Esophagus muscularis mucosa (tissue), 3 donors: ENCODE results near the gene ZNF516.

Experiments
- POLR2AphosphoS5 ChIP-seq, 2 donors: sonication (generic); formaldehyde crosslinking; IDR thresholded peaks; one replicate each; pipeline ENCODE4 v1.6.1; 2017; ENCODE audit warnings: antibody characterized with exemption in 2 of 2
- TF ChIP-seq, protein P1 (sequence below), 3 experiments: fragments of 200-600 bp in 2 of 3; fragments of 450-650 bp in 1 of 3; sonication (generic) in 2 of 3; IDR thresholded peaks; one replicate each; pipeline ENCODE4 v1.5.1; 2017 to 2019; ENCODE audit warnings: antibody characterized with exemption in 3 of 3, mild to moderate bottlenecking in 2 of 3, moderate library complexity in 1 of 3

DNA sequence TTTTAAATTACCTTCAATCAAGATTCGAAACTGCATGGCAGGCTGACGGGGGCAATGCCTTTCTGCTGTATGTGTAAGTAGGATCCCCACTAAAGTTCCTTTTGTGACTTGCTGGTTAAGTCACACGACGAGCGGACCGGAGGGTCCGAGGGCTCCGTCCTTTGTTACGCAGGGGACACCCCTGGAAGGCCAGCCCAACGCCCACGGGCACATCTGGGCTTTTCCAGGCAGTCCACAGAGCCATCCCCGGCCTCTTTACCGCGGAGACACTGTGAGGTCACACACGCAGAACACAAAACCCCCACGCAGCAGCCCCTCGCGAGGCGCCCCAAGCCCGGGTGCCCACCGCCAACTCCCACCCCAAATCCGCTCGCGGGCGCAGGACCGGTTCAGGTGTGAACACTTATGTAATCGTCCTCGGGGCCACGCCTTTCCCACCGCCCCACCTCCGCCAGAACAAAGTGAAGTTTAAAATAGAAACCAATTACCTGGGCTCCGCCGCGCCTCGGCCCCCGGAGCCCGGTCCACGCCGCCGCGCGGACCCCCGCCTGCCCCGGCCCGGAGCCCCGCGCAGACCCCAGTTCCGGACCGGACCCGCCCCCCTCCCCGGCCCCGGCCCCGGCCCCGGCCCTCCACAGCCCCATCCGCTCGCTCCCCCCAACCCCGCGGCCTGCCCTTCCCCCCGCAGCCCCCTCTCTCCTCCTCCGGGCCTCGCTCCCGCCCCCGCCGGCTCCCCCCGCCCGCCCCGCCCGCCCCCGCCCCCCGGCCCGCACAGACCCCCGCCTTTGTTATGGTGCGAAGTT, 4.2 kb downstream of the ZNF516 start:
- TF ChIP-seq, protein P1, sequence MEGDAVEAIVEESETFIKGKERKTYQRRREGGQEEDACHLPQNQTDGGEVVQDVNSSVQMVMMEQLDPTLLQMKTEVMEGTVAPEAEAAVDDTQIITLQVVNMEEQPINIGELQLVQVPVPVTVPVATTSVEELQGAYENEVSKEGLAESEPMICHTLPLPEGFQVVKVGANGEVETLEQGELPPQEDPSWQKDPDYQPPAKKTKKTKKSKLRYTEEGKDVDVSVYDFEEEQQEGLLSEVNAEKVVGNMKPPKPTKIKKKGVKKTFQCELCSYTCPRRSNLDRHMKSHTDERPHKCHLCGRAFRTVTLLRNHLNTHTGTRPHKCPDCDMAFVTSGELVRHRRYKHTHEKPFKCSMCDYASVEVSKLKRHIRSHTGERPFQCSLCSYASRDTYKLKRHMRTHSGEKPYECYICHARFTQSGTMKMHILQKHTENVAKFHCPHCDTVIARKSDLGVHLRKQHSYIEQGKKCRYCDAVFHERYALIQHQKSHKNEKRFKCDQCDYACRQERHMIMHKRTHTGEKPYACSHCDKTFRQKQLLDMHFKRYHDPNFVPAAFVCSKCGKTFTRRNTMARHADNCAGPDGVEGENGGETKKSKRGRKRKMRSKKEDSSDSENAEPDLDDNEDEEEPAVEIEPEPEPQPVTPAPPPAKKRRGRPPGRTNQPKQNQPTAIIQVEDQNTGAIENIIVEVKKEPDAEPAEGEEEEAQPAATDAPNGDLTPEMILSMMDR (IDR thresholded peaks at IDR 0.05): no peak
- peak in 1 of 2 donors; percentile 12 for TF ChIP-seq POLR2AphosphoS5 (IDR thresholded peaks at IDR 0.05)
